SU-DHL-6 (cell line): Measurements from ENCODE around the gene PDE7B.

ENCODE experiments used
- H2AFZ ChIP-seq: fragments of 200-600 bp; sonication (generic); 2 replicates; pipeline ENCODE4 v1.6.1; 2014; ENCODE audit warnings: low read depth, mild to moderate bottlenecking, moderate library complexity, mixed read lengths, antibody characterized with exemption, low read length; ENCODE audit not compliant: severe bottlenecking
- H3F3A ChIP-seq: fragments of 200-600 bp; shearing (Covaris generic); 2 replicates; pipeline ENCODE4 v1.6.0; 2016; ENCODE audit warnings: antibody characterized with exemption, mild to moderate bottlenecking; ENCODE audit not compliant: insufficient read depth
- H3K27ac ChIP-seq: fragments of 200-600 bp; sonication (generic); 2 replicates; pipeline ENCODE4 v1.5.1; 2016; ENCODE audit warnings: low read depth, mild to moderate bottlenecking, low read length, moderate library complexity, mixed read lengths
- H3K27me3 ChIP-seq: fragments of 200-600 bp; sonication (generic), shearing (Covaris generic); 2 replicates; pipeline ENCODE4 v1.6.0; 2014; ENCODE audit warnings: mild to moderate bottlenecking, low read length
- H3K36me3 ChIP-seq: fragments of 200-600 bp; sonication (generic); 2 replicates; pipeline ENCODE4 v1.6.1; 2014; ENCODE audit warnings: mild to moderate bottlenecking, low read length, mixed read lengths
- H3K4me2 ChIP-seq: fragments of 300-600, 200-600 bp; shearing (Covaris generic), sonication (generic); 2 replicates; pipeline ENCODE4 v1.6.0; 2014; ENCODE audit warnings: low read length, low read depth, mild to moderate bottlenecking; ENCODE audit not compliant: poor library complexity, severe bottlenecking
- H3K4me3 ChIP-seq: fragments of 200-600 bp; sonication (generic); 2 replicates; pipeline ENCODE4 v1.5.1; 2014; ENCODE audit warnings: antibody characterized with exemption, low read length, mild to moderate bottlenecking, mixed read lengths; ENCODE audit not compliant: insufficient read depth, poor library complexity, severe bottlenecking
- H3K79me2 ChIP-seq: fragments of 200-600 bp; sonication (generic); 2 replicates; pipeline ENCODE4 v1.6.1; 2014; ENCODE audit warnings: mild to moderate bottlenecking, low read length, moderate library complexity; ENCODE audit not compliant: insufficient read depth
- H3K9ac ChIP-seq: fragments of 200-600 bp; sonication (generic); 2 replicates; pipeline ENCODE4 v1.7.0; 2014; ENCODE audit warnings: mild to moderate bottlenecking, low read length
- H3K9me2 ChIP-seq: fragments of 200-600 bp; sonication (generic); replicated peaks from 2 replicates; pipeline ENCODE4 v1.6.1; 2014; ENCODE audit warnings: low read length; ENCODE audit not compliant: insufficient read depth
- H3K9me3 ChIP-seq: fragments of 200-600 bp; sonication (generic); 2 replicates; pipeline ENCODE4 v1.6.1; 2014; ENCODE audit warnings: low read length, mixed read lengths; ENCODE audit not compliant: insufficient read depth
- H4K20me1 ChIP-seq: fragments of 200-600 bp; sonication (generic); 2 replicates; pipeline ENCODE4 v1.6.1; 2014; ENCODE audit warnings: low read depth, mild to moderate bottlenecking, antibody characterized with exemption, low read length, moderate library complexity, mixed read lengths
- CTCF ChIP-seq: fragments of 200-600 bp; sonication (generic); IDR thresholded peaks from one replicate; pipeline ENCODE4 v1.5.1; 2017; ENCODE audit warnings: antibody characterized with exemption, mild to moderate bottlenecking, low read length, moderate library complexity; ENCODE audit not compliant: insufficient read depth, poor library complexity, severe bottlenecking
- EZH2phosphoT487 ChIP-seq: fragments of 200-600 bp; sonication (generic), shearing (Covaris generic); conservative IDR thresholded peaks from 2 replicates; pipeline ENCODE4 v1.6.1; 2018; ENCODE audit warnings: mild to moderate bottlenecking, antibody characterized with exemption, low read length, moderate library complexity, mixed read lengths

Gene PDE7B

GRCh38 chr6:135811170-135811569, 40.3 kb upstream of the PDE7B start:
- Histone ChIP-seq H3K27me3 (no peaks in the 10 kb centered on the region), H4K20me1 (no peaks in the 10 kb centered on the region), H3K27ac (no peak overlapping the region), H3K79me2 (no peaks in the 10 kb centered on the region), H3F3A (no peaks in the 10 kb centered on the region), H3K9me3 (no peaks in the 10 kb centered on the region), H3K4me2 (no peak overlapping the region), H3K36me3 (no peaks in the 10 kb centered on the region), H3K9me2 (no peaks in the 10 kb centered on the region), H3K9ac (no peak overlapping the region), H3K4me3 (no peak overlapping the region), H2AFZ (no peak overlapping the region)
- TF ChIP-seq EZH2phosphoT487 (no peak), CTCF (no peak)

DNA sequence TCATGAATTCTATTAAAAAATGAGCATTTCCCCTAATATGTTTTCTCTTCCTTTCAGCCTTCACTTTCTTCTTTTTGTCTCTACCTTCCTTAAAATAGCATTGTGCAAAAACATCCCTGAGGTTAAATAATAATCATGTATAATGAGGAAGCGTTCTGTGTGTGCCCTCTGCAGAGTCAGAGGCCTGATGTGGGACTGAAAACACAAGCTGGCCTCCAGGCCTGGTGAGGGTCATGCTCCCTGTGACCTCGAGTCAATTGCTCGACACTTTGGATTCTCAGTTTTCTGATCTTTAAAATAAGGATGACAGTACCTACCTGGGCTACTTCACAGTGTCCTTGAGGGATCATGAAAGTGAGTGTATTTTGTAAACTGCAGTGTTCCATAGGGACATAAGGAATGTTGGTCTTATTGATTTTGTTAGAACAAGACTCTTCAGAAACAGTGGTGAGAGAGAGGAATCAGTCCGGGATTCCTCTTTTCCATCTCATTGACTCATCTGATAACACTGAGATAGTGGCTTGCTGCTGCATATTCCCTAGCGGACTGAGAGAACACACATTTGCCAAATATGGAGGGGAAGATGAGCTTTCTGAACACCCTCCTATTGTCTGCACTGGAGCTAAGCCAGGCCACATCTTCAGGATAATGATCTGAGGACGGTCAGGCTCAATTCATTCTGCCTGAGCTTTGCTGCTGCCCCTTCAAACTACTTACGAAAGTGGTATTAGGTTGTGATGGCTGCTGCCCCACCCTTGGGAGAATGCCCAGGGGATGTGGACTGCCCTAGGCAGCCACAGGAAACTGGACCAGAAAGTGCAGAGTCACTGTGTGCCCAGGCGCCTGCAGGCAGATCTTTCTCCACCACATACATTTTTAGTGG, 39.6 kb upstream of the PDE7B start:
- no peak overlapping the region for H3K9ac ChIP-seq
- H4K20me1 ChIP-seq, result no peaks in the 10 kb centered on the region
- no peak overlapping the region for H3K27ac ChIP-seq
- H3K4me3 ChIP-seq, result no peak overlapping the region
- no peaks in the 10 kb centered on the region for H3K9me3 ChIP-seq
- TF ChIP-seq EZH2phosphoT487 (no peak), CTCF (no peak)
- no peaks in the 10 kb centered on the region for H3K27me3 ChIP-seq
- no peaks in the 10 kb centered on the region for H3F3A ChIP-seq
- no peaks in the 10 kb centered on the region for H3K9me2 ChIP-seq
- H2AFZ ChIP-seq, result no peak overlapping the region
- H3K36me3 ChIP-seq, result no peaks in the 10 kb centered on the region
- no peaks in the 10 kb centered on the region for H3K79me2 ChIP-seq
- H3K4me2 ChIP-seq, result no peak overlapping the region

GRCh38 chr6:135813401-135813800, 38.1 kb upstream of the PDE7B start:
- H4K20me1 ChIP-seq, result no peaks in the 10 kb centered on the region
- no peaks in the 10 kb centered on the region for H3K36me3 ChIP-seq
- TF ChIP-seq CTCF (no peak), EZH2phosphoT487 (no peak)
- no peak overlapping the region for H2AFZ ChIP-seq
- no peaks in the 10 kb centered on the region for H3K79me2 ChIP-seq
- no peak overlapping the region for H3K4me3 ChIP-seq
- no peak overlapping the region for H3K27ac ChIP-seq
- no peaks in the 10 kb centered on the region for H3K27me3 ChIP-seq
- no peaks in the 10 kb centered on the region for H3K9me3 ChIP-seq
- H3K4me2 ChIP-seq, result no peak overlapping the region
- H3K9ac ChIP-seq, result no peak overlapping the region
- no peaks in the 10 kb centered on the region for H3F3A ChIP-seq
- no peaks in the 10 kb centered on the region for H3K9me2 ChIP-seq
